Mesodermal cell (in vitro differentiated cells): ENCODE data around the gene SBSN.

Experiments
- H3K27ac ChIP-seq: 2 replicates; pipeline ENCODE4 v1.7.0; 2013; ENCODE audit warnings: mild to moderate bottlenecking, low read depth, low read length, moderate library complexity; ENCODE audit not compliant: severe bottlenecking
- H3K36me3 ChIP-seq: 2 replicates; pipeline ENCODE4 v1.7.1; 2013; ENCODE audit warnings: mild to moderate bottlenecking, low read length, moderate library complexity; ENCODE audit not compliant: control insufficient read depth, insufficient read depth
- H3K4me1 ChIP-seq: one replicate; pipeline ENCODE4 v1.7.1; 2013; ENCODE audit warnings: mild to moderate bottlenecking, low read length; ENCODE audit not compliant: insufficient read depth, control insufficient read depth, poor library complexity, severe bottlenecking
- H3K4me3 ChIP-seq: 2 replicates; pipeline ENCODE4 v1.7.0; 2013; ENCODE audit warnings: low read length, control low read depth, mild to moderate bottlenecking; ENCODE audit not compliant: insufficient read depth, poor library complexity, severe bottlenecking; ENCODE audit errors: extremely low read depth
- H3K9me3 ChIP-seq: 2 replicates; pipeline ENCODE4 v1.7.1; 2013; ENCODE audit warnings: mild to moderate bottlenecking, low read length, moderate library complexity; ENCODE audit not compliant: control insufficient read depth
- WGBS, 2 experiments: methylation state at CpG; one replicate each; pipeline ENCODE4 v1.1.5; 2013; ENCODE audit warnings: missing lambda C conversion rate in 2 of 2; ENCODE audit not compliant: insufficient coverage in 2 of 2; 5-methylcytosine and 5-hydroxymethylcytosine counted together

SBSN gene

GRCh38 chr19:35560271-35560670, 32.2 kb upstream of the SBSN start:
- Histone ChIP-seq H3K4me1 (no peaks in the 10 kb centered on the region), H3K27ac (no peak overlapping the region), H3K9me3 (no peaks in the 10 kb centered on the region), H3K4me3 (no peak overlapping the region), H3K36me3 (no peaks in the 10 kb centered on the region)
- whole genome bisulfite sequencing, 2 experiments = 92 to 93% methylated on average over 10 to 13 of the region's 18 CpGs

GRCh38 chr19:35559781-35560180, 31.7 kb upstream of the SBSN start:
- WGBS, 2 experiments = 90 to 92% methylated on average over 23 of the region's 23 CpGs
- no peaks in the 10 kb centered on the region for H3K4me1 ChIP-seq

GRCh38 chr19:35559281-35559659, 31.2 kb upstream of the SBSN start:
- Histone ChIP-seq H3K4me3 (no peak overlapping the region), H3K27ac (no peak overlapping the region), H3K9me3 (no peaks in the 10 kb centered on the region), H3K4me1 (no peaks in the 10 kb centered on the region), H3K36me3 (no peaks in the 10 kb centered on the region)
- 82% methylated on average over 9 to 11 of the region's 11 CpGs for WGBS, 2 experiments

More at GRCh38 chr19:35559781-35560180, 31.7 kb upstream of the SBSN start:
- Histone ChIP-seq H3K9me3 (no peaks in the 10 kb centered on the region), H3K27ac (no peak overlapping the region), H3K36me3 (no peaks in the 10 kb centered on the region), H3K4me3 (no peak overlapping the region)

- no peak overlapping the region for H3K27ac ChIP-seq
- peak overlapping the region; percentile 29 for H3K4me3 ChIP-seq
- no peaks in the 10 kb centered on the region for H3K4me1 ChIP-seq
- no peaks in the 10 kb centered on the region for H3K9me3 ChIP-seq
- no peaks in the 10 kb centered on the region for H3K36me3 ChIP-seq
- WGBS, 2 experiments = 52 to 53% methylated on average over 31 to 49 of the region's 53 CpGs
Observed at GRCh38 chr19:35558400-35559280, 30.5 kb upstream of the SBSN start.

GRCh38 chr19:35557539-35558399, 29.7 kb upstream of the SBSN start:
- Histone ChIP-seq H3K9me3 (no peaks in the 10 kb centered on the region), H3K36me3 (no peaks in the 10 kb centered on the region), H3K4me1 (no peaks in the 10 kb centered on the region), H3K27ac (no peak overlapping the region), H3K4me3 (peak overlapping the region; percentile 29)
- WGBS, 2 experiments = 3 to 4% methylated on average over 37 of the region's 60 CpGs

- 88 to 90% methylated on average over 15 to 16 of the region's 16 CpGs for WGBS, 2 experiments
- no peak overlapping the region for H3K27ac ChIP-seq
- no peaks in the 10 kb centered on the region for H3K4me1 ChIP-seq
Observed at GRCh38 chr19:35556846-35557538, 28.9 kb upstream of the SBSN start.

GRCh38 chr19:35556025-35556590, 28.0 kb upstream of the SBSN start:
- H3K27ac ChIP-seq = no peak overlapping the region
- 86 to 88% methylated on average over 8 to 9 of the region's 9 CpGs for WGBS, 2 experiments
- no peaks in the 10 kb centered on the region for H3K9me3 ChIP-seq
- H3K36me3 ChIP-seq = no peaks in the 10 kb centered on the region
- no peak overlapping the region for H3K4me3 ChIP-seq
- H3K4me1 ChIP-seq = no peaks in the 10 kb centered on the region

More at GRCh38 chr19:35556846-35557538, 28.9 kb upstream of the SBSN start:
- Histone ChIP-seq H3K4me3 (no peak overlapping the region), H3K9me3 (no peaks in the 10 kb centered on the region), H3K36me3 (no peaks in the 10 kb centered on the region)

GRCh38 chr19:35555301-35556005, 27.3 kb upstream of the SBSN start:
- WGBS, 2 experiments = 73 to 75% methylated on average over 22 to 25 of the region's 30 CpGs

GRCh38 chr19:35554076-35554475, 26.0 kb upstream of the SBSN start:
- H3K9me3 ChIP-seq = no peaks in the 10 kb centered on the region
- H3K27ac ChIP-seq = no peak overlapping the region
- H3K36me3 ChIP-seq = no peaks in the 10 kb centered on the region
- H3K4me1 ChIP-seq = no peaks in the 10 kb centered on the region
- WGBS, 2 experiments = 78 to 84% methylated on average over 4 to 5 of the region's 5 CpGs
- H3K4me3 ChIP-seq = no peak overlapping the region

More at GRCh38 chr19:35555301-35556005, 27.3 kb upstream of the SBSN start:
- H3K4me1 ChIP-seq = no peaks in the 10 kb centered on the region
- no peaks in the 10 kb centered on the region for H3K36me3 ChIP-seq
- no peak overlapping the region for H3K27ac ChIP-seq
- H3K9me3 ChIP-seq = no peaks in the 10 kb centered on the region
- no peak overlapping the region for H3K4me3 ChIP-seq
